HCT116 (cell line): ENCODE results near the gene OR7G1. TPM values are rescaled to one million over a fixed set of nuclear protein-coding genes. Genes with fewer than 3 reads are reported as not detected.

Source experiments
- ATAC-seq: fragments of 200-7000 bp; cut with Tn5 transposase; 2 replicates; pipeline ENCODE4 v1.9.1; 2020; ENCODE audit warnings: mild to moderate bottlenecking, moderate library complexity
- BruUV-seq: library from RNA; stranded (reverse); fragments of 400-500 nt; replicated peaks from 2 replicates; lab custom pipeline; 2021; lab: Mats Ljungman, UMichigan
- CTCF ChIA-PET: fragments of 300-600 bp; sonication (Branson Sonifier 250); formaldehyde crosslinking; loops from one replicate; lab custom pipeline; 2021; ENCODE audit warnings: antibody characterized with exemption; lab: Charles Lee
- POLR2A ChIA-PET: fragments of 300-600, 350-600 bp; sonication (Branson Sonifier 250); formaldehyde crosslinking; loops from one replicate; lab custom pipeline; 2021; ENCODE audit warnings: antibody characterized with exemption; lab: Charles Lee
- RAD21 ChIA-PET, 2 experiments: fragments of 300-600 bp; sonication (Branson Sonifier 250); formaldehyde crosslinking; loops; one replicate each; lab custom pipeline; 2023; ENCODE audit warnings: low total read pairs in 2 of 2; ENCODE audit not compliant: uncharacterized antibody in 2 of 2, unreplicated experiment in 2 of 2, low non-redundant PET in 1 of 2; lab: Charles Lee
- DNase-seq: peaks from one replicate; pipeline ENCODE4 v3.0.0-alpha.2; 2010; ENCODE audit warnings: low read depth, low spot score
- H2AFZ ChIP-seq: fragments of 200-600 bp; shearing (Covaris generic), sonication (generic); 2 replicates; pipeline ENCODE4 v1.6.1; 2017; ENCODE audit warnings: low read depth, mixed run types, mixed read lengths, antibody characterized with exemption, low read length; ENCODE audit not compliant: poor library complexity, severe bottlenecking
- H3K27ac ChIP-seq: 2 replicates; pipeline ENCODE4 v1.5.1; 2012; ENCODE audit warnings: low read depth, low read length
- H3K27me3 ChIP-seq: fragments of 200-600 bp; sonication (generic); 2 replicates; pipeline ENCODE4 v1.6.1; 2016; ENCODE audit warnings: mixed run types, low read length, mixed read lengths; ENCODE audit not compliant: insufficient read depth
- H3K36me3 ChIP-seq, 2 experiments: fragments of 200-500 bp in 1 of 2; fragments of 200-600 bp in 1 of 2; sonication (Bioruptor generic) in 1 of 2; sonication (generic) in 1 of 2; 2 replicates each; pipeline versions ENCODE4 v1.5.1 to v1.6.1; 2014 to 2016; ENCODE audit warnings: low read length in 2 of 2, inconsistent platforms in 1 of 2, mixed read lengths in 1 of 2, mixed run types in 1 of 2; ENCODE audit not compliant: insufficient read depth in 2 of 2, control insufficient read depth in 1 of 2
- H3K4me1 ChIP-seq, 2 experiments: fragments of 200-600 bp in 1 of 2; sonication (generic) in 1 of 2; 2 replicates each; pipeline versions ENCODE4 v1.5.1 to v1.6.1; 2012 to 2017; ENCODE audit warnings: low read length in 2 of 2, inconsistent platforms in 1 of 2, mild to moderate bottlenecking in 1 of 2, mixed read lengths in 1 of 2, mixed run types in 1 of 2, moderate library complexity in 1 of 2; ENCODE audit not compliant: insufficient read depth in 2 of 2, control insufficient read depth in 1 of 2
- H3K4me2 ChIP-seq: fragments of 200-600 bp; sonication (generic); 2 replicates; pipeline ENCODE4 v1.6.1; 2017; ENCODE audit warnings: mixed run types, low read length, mixed read lengths
- H3K4me3 ChIP-seq, 2 experiments: fragments of 200-600 bp in 1 of 2; sonication (generic) in 1 of 2; replicated peaks in 1 of 2; 2 replicates each; pipeline ENCODE4 v1.5.1; 2011 to 2016; ENCODE audit warnings: low read length in 2 of 2, control low read depth in 1 of 2, low read depth in 1 of 2, mild to moderate bottlenecking in 1 of 2, mixed read lengths in 1 of 2, mixed run types in 1 of 2
- H3K79me2 ChIP-seq: fragments of 200-600 bp; sonication (generic); 2 replicates; pipeline ENCODE4 v1.6.1; 2017; ENCODE audit warnings: mild to moderate bottlenecking, mixed run types, low read length, moderate library complexity, mixed read lengths; ENCODE audit not compliant: insufficient read depth
- H3K9ac ChIP-seq: fragments of 200-600 bp; sonication (generic); 2 replicates; pipeline ENCODE4 v1.6.1; 2016; ENCODE audit warnings: low read length, mixed read lengths
- H3K9me2 ChIP-seq: fragments of 200-600 bp; sonication (generic), shearing (Covaris generic); 2 replicates; pipeline ENCODE4 v1.6.1; 2017; ENCODE audit warnings: mixed run types, mild to moderate bottlenecking, moderate library complexity; ENCODE audit not compliant: insufficient read depth
- H3K9me3 ChIP-seq, 2 experiments: fragments of 200-500 bp in 1 of 2; fragments of 200-600 bp in 1 of 2; sonication (Bioruptor generic) in 1 of 2; sonication (generic) in 1 of 2; 2 replicates each; pipeline ENCODE4 v1.6.1; 2014 to 2017; ENCODE audit warnings: low read length in 2 of 2, mixed read lengths in 2 of 2, inconsistent platforms in 1 of 2, low read depth in 1 of 2, mild to moderate bottlenecking in 1 of 2, mixed run types in 1 of 2, moderate library complexity in 1 of 2; ENCODE audit not compliant: control insufficient read depth in 1 of 2, insufficient read depth in 1 of 2
- H4K20me1 ChIP-seq: fragments of 200-600 bp; sonication (generic), shearing (Covaris generic); 2 replicates; pipeline ENCODE4 v1.6.1; 2017; ENCODE audit warnings: mixed run types, mild to moderate bottlenecking, moderate library complexity; ENCODE audit not compliant: insufficient read depth
- CEBPB ChIP-seq: IDR thresholded peaks from 2 replicates; pipeline ENCODE4 v1.6.1; 2012; ENCODE audit warnings: low read depth
- EGR1 ChIP-seq: IDR thresholded peaks from 2 replicates; pipeline ENCODE4 v1.6.1; 2012; ENCODE audit warnings: low read depth
- ELF1 ChIP-seq: IDR thresholded peaks from 2 replicates; pipeline ENCODE4 v1.6.1; 2012; ENCODE audit warnings: low read depth, borderline replicate concordance
- FOSL1 ChIP-seq: IDR thresholded peaks from 2 replicates; pipeline ENCODE4 v1.6.1; 2012; ENCODE audit warnings: low read depth
- JUND ChIP-seq: IDR thresholded peaks from 2 replicates; pipeline ENCODE4 v1.6.1; 2012
- POLR2A ChIP-seq: IDR thresholded peaks from 2 replicates; pipeline ENCODE4 v1.7.0; 2011; ENCODE audit warnings: borderline replicate concordance; ENCODE audit not compliant: insufficient read depth, insufficient read length; ENCODE audit errors: extremely low read depth
- SIN3A ChIP-seq: IDR thresholded peaks from 2 replicates; pipeline ENCODE4 v1.6.1; 2012; ENCODE audit warnings: low read depth
- SRF ChIP-seq: IDR thresholded peaks from 2 replicates; pipeline ENCODE4 v1.6.1; 2012; ENCODE audit warnings: low read depth
- TCF7L2 ChIP-seq: IDR thresholded peaks from 2 replicates; pipeline ENCODE4 v1.7.0; 2011; ENCODE audit warnings: borderline replicate concordance, inconsistent platforms; ENCODE audit not compliant: insufficient read depth, insufficient read length; ENCODE audit errors: extremely low read depth
- YY1 ChIP-seq: IDR thresholded peaks from 2 replicates; pipeline ENCODE4 v1.6.1; 2011; ENCODE audit warnings: low read length, low read depth, moderate library complexity, mild to moderate bottlenecking; ENCODE audit not compliant: insufficient replicate concordance; ENCODE audit errors: extremely low read depth
- ZFX ChIP-seq: fragments of 450-650 bp; IDR thresholded peaks from 2 replicates; pipeline ENCODE4 v1.6.1; 2017
- intact Hi-C: fragments of 100-400 bp; cut with micrococcal nuclease; formaldehyde crosslinking; loops from 2 replicates; pipeline ENCODE4 v1.10.0; 2022
- total RNA-seq: library from RNA; stranded (reverse); gene quantifications from one replicate; pipeline ENCODE4 v1.2.1, GENCODE V29; 2021; ENCODE audit not compliant: unreplicated experiment
- TF ChIP-seq, protein P1 (sequence below): IDR thresholded peaks from 2 replicates; pipeline ENCODE4 v1.6.1; 2012
- TF ChIP-seq, protein P2 (sequence below): IDR thresholded peaks from 2 replicates; pipeline ENCODE4 v1.6.1; 2011; ENCODE audit warnings: mild to moderate bottlenecking, low read length, moderate library complexity; ENCODE audit not compliant: insufficient replicate concordance; ENCODE audit errors: extremely low read depth
- TF ChIP-seq, protein P3 (sequence below): IDR thresholded peaks from 2 replicates; pipeline ENCODE4 v1.6.1; 2012; ENCODE audit warnings: low read depth
- TF ChIP-seq, protein P4 (sequence below): IDR thresholded peaks from 2 replicates; pipeline ENCODE4 v1.6.1; 2012

The OR7G1 gene
- total RNA-seq, 1 experiment from 2014 or later = not detected

DNA sequence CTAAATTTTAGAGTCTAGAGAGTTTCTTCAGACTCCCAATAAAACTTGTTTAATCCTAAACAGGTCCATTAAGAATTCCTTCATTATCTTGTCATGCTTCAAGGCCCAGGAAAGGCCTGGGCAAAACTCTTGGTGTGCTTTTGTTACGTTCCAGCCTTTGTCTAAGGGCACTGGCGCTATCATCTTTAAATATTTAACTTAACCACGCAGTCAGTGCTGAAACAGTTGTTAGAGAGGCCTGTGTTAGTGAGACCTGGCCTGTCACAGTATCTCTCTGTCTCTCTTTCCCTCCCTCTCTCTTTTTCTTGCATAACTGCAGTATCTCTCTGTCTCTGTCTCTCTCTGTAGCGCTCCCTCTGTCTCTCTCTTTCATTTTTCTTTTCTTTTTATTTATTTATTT lies 36.9 kb downstream of the OR7G1 start:
- Histone ChIP-seq H3K9ac (no peak overlapping the region), H3K27ac (no peak overlapping the region), H3K4me1 (peaks cover 29 to 38% of the 10 kb centered on the region in 2 experiments), H3K9me3 (no peaks in the 10 kb centered on the region), H3K4me2 (no peak overlapping the region), H2AFZ (no peak overlapping the region), H3K9me2 (no peaks in the 10 kb centered on the region), H3K79me2 (no peaks in the 10 kb centered on the region), H3K36me3 (no peaks in the 10 kb centered on the region), H4K20me1 (no peaks in the 10 kb centered on the region), H3K4me3 (no peak overlapping the region), H3K27me3 (no peaks in the 10 kb centered on the region)
- ChIA-PET CTCF (no interaction called here), RAD21 (interaction anchor here in 1 of 2 experiments (0.6 kb wide), 1 partner anchor 386 kb away, joined by 3 read pairs; no protein-coding TSS in a partner anchor), POLR2A (no interaction called here)
- ATAC-seq = no peak
- TF ChIP-seq TCF7L2 = no peak
- no peak for TF ChIP-seq JUND
- TF ChIP-seq, protein P1, sequence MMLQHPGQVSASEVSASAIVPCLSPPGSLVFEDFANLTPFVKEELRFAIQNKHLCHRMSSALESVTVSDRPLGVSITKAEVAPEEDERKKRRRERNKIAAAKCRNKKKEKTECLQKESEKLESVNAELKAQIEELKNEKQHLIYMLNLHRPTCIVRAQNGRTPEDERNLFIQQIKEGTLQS = no peak
- no peak for TF ChIP-seq CEBPB
- no peak for TF ChIP-seq SRF
- TF ChIP-seq, protein P2, sequence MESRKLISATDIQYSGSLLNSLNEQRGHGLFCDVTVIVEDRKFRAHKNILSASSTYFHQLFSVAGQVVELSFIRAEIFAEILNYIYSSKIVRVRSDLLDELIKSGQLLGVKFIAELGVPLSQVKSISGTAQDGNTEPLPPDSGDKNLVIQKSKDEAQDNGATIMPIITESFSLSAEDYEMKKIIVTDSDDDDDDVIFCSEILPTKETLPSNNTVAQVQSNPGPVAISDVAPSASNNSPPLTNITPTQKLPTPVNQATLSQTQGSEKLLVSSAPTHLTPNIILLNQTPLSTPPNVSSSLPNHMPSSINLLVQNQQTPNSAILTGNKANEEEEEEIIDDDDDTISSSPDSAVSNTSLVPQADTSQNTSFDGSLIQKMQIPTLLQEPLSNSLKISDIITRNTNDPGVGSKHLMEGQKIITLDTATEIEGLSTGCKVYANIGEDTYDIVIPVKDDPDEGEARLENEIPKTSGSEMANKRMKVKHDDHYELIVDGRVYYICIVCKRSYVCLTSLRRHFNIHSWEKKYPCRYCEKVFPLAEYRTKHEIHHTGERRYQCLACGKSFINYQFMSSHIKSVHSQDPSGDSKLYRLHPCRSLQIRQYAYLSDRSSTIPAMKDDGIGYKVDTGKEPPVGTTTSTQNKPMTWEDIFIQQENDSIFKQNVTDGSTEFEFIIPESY = no peak
- TF ChIP-seq, protein P3, sequence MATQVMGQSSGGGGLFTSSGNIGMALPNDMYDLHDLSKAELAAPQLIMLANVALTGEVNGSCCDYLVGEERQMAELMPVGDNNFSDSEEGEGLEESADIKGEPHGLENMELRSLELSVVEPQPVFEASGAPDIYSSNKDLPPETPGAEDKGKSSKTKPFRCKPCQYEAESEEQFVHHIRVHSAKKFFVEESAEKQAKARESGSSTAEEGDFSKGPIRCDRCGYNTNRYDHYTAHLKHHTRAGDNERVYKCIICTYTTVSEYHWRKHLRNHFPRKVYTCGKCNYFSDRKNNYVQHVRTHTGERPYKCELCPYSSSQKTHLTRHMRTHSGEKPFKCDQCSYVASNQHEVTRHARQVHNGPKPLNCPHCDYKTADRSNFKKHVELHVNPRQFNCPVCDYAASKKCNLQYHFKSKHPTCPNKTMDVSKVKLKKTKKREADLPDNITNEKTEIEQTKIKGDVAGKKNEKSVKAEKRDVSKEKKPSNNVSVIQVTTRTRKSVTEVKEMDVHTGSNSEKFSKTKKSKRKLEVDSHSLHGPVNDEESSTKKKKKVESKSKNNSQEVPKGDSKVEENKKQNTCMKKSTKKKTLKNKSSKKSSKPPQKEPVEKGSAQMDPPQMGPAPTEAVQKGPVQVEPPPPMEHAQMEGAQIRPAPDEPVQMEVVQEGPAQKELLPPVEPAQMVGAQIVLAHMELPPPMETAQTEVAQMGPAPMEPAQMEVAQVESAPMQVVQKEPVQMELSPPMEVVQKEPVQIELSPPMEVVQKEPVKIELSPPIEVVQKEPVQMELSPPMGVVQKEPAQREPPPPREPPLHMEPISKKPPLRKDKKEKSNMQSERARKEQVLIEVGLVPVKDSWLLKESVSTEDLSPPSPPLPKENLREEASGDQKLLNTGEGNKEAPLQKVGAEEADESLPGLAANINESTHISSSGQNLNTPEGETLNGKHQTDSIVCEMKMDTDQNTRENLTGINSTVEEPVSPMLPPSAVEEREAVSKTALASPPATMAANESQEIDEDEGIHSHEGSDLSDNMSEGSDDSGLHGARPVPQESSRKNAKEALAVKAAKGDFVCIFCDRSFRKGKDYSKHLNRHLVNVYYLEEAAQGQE = no peak
- TF ChIP-seq ZFX = no peak
- TF ChIP-seq, protein P4, sequence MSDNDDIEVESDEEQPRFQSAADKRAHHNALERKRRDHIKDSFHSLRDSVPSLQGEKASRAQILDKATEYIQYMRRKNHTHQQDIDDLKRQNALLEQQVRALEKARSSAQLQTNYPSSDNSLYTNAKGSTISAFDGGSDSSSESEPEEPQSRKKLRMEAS = no peak
- no peak for TF ChIP-seq FOSL1
- TF ChIP-seq POLR2A = no peak
- no peak for TF ChIP-seq YY1
- no peak for TF ChIP-seq ELF1
- no peak for TF ChIP-seq EGR1
- TF ChIP-seq SIN3A = no peak
- DNase-seq = no peak
- intact Hi-C loops = loop anchor here (1.0 kb wide), 1 partner anchor 424 kb away; no protein-coding TSS in a partner anchor
- no TSS peak for BruUV-seq
